ENCODE results near the gene SUCLG2.
"Not testable (repeated sequence)": the region's sequence is repeated elsewhere in the genome, so short reads cannot be mapped to it uniquely, and the experiment has no call there.

SUCLG2 gene

GRCh38 chr3:67602816-67603215, 51.6 kb downstream of the SUCLG2 start:
- no peak for DNase-seq

- no peak for DNase-seq
These were observed 52.3 kb downstream of the SUCLG2 start for GRCh38 chr3:67601919-67602608.

DNA sequence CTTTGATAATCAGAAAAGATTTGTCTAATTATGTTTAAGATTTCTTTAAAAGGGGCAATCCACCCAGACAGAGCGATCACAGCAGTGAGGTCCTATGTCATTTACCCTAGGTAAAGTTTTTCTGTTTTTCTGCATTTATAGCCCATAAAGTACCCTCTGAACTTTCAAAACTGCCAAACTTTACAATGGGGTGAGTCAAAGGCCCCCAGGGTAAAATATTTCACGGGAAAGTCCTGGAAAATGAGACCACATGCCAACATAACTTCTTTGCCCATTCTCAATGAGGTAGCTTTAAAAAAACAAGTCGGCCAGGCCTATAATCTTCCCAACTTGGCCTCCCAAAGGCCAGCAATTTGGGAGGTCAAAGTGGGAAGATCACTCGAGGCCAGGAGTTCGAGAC, 53.0 kb downstream of the SUCLG2 start:
- no peak for DNase-seq

DNA sequence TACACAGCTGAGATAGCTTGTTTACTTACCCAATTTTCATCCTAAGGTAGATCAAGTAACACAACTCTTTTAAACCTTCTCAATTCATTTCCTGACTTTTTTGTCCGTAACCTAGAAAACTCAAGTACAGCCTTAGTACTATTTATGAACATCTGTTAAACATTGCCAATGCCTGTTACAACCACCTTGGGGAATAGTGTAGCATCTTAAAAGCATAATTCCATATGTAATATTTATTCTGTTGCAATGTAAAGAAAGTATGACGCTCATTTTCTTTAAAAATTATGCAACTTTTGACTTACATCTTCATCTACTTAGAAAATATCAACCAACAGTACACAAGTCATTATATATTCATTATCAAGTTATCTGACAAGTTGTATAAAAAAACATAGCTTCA, 54.6 kb downstream of the SUCLG2 start:
- DNase-seq: no peak

GRCh38 chr3:67598814-67599556, 55.4 kb downstream of the SUCLG2 start:
- no peak for DNase-seq

- DNase-seq: no peak
These were observed 59.0 kb downstream of the SUCLG2 start for GRCh38 chr3:67595424-67595823.

DNA sequence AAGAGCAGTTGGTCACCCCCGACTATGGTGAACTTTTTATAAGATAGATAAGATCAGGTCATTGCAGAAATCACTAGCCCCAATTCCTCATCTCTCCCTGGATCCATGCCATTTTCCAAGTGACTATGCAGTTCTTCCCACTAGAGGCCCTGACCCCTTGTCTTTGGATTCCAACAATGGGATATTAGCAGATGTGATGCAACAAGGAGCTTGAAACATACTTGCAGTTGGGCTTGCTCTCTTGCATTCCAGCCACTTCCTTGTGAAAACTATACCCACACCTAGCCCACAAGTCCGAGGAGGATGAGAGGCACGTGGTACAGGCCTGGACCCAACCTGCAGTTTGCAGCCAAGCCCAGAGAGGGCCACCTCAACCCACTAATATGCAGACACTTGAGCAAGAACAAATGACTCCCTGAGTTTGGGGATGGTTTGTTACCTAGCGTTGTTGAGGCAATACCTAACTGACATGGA, 60.6 kb downstream of the SUCLG2 start:
- no peak for DNase-seq

DNA sequence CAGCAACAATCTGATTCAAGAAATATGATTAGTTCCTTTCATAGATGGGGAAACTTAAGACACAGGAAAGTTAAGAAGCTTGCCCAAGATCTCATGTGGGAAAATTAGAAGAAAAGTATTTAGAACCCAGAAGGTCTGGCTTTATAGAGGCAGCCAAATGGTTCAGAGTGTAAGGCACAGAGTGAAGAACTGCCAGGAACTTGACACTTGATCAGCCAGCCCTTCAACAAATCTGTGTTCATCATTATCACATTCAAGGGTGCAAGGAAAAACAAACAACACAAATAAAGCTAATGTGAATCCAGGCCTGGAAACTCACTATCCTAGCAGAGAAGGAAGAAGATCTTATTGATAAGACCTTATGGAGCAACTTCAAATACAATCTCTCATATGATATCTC, 62.4 kb downstream of the SUCLG2 start:
- DNase-seq: no peak

DNA sequence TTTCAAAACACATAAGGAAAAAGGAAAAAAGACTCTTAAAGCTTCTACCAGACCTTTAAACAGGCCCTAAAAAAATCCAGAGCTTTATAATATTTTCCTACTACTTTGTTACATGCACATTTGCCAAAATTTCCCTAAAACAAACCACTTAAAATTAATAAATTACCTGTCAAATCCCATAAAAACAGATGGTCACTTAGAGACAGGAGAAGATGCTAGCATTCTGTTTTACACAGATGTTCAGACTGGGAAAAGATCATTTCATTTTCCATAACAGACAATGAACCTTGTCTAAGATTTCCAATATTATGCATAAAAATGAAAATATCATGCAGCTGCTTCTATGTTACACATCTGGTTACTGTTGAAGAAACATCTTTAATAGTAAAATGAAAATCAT, 66.6 kb downstream of the SUCLG2 start:
- DNase-seq: no peak

- DNase-seq: no peak
These were observed 67.1 kb downstream of the SUCLG2 start for GRCh38 chr3:67587301-67587700.

DNA sequence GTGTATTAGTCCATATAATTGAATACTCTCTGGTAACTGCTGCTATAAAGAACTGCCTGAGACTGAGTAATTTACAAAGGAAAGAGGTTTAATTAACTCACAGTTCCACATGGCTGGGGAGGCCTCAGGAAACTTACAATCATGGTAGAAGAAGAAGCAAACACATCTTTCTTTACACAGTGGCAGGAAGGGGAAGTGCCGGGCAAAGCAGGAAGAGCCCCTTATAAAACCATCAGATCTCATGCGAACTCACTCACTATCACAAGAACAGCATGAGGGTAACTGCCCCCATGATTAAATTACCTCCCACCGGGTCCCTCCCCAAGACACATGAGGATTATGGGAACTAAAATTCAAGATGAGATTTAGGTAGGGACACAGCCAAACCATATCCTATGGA, 69.8 kb downstream of the SUCLG2 start:
- not testable (repeated sequence) for DNase-seq

DNA sequence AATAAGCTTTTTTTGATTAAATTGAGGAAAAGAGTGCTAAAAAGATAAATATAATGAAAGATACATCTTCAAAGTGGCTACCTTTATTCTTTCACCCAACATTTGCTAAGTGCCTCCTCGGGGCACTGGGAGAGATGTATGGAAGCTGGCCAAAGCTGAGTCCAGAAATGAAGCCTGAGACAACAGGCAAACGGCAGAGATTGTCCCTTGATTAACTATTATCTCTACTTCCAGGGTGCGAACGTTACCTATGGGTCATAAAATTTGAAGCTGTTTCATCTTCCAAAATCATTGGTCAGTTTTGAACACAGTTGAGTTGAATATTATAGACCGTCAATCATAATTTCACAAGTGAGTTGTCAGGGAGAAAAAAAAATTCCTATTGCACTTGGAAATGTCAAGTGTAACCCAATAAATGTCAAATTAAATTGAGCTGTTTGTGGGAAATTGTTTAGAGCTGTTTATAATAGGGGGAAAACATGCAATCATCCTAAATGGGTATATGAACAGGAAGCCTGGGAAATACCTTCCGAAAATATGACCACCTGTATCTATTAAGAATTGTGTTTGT, 73.9 kb downstream of the SUCLG2 start:
- no peak for DNase-seq

DNA sequence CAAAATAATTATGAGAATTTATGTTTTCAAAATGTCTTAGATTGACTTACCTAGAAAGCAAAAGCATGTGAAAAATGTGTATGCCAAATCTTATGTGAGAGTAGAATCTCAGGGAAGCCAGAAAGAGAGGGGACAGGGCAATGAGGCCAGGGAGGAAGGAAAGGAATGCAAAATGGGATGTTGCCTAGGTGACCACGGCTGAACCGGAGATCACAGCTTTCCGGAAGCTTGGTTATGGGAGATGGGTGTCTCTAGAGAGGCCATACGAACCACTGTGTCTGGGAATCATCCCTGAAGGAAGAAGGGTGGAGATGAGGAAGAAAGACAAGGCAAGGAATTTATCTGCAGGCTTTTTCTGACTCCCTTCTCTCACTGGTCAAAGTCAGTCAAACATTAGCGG, 76.0 kb downstream of the SUCLG2 start:
- DNase-seq: no peak

- DNase-seq: no peak
These were observed 78.0 kb downstream of the SUCLG2 start for GRCh38 chr3:67576441-67576840.

DNA sequence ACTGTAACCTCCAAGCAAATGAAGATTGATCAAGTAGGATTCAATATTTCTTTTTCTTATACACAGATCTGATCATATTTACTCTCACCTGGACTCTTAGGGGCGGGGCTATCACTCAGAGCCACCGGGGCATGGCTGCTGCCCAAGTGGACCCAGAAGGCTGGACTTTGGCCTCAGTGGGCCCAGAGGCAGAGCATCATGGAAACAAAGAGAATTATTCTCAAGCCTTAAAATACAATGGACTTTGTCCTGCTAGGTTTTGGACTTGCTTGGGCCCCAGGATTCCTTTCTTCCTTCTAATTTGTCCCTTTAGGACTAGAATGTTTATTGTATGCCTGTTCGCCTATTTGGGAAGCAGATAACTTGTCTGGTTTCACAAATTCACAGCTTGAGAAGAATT, 85.1 kb downstream of the SUCLG2 start:
- no peak for DNase-seq

DNA sequence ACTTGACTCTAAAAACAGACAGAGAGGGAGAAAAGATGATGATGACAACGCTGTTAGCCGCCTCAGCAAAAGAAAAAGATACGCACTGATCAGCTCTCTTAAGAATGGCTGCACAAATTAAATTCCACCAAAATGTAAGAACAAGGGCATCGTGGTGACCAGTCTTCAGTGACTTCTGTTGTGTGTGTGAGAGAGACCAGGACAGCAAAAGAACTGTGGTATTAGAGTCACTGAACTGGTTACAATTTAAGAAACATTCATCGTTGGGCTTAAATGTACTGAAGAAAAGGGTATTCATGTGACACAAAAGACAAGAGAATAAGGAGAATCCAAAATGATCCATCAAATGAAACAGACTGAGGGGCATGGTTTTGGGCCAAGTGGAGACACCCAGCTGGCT, 86.5 kb downstream of the SUCLG2 start:
- DNase-seq: no peak

GRCh38 chr3:67564973-67565372, 89.4 kb downstream of the SUCLG2 start:
- no peak for DNase-seq

DNA sequence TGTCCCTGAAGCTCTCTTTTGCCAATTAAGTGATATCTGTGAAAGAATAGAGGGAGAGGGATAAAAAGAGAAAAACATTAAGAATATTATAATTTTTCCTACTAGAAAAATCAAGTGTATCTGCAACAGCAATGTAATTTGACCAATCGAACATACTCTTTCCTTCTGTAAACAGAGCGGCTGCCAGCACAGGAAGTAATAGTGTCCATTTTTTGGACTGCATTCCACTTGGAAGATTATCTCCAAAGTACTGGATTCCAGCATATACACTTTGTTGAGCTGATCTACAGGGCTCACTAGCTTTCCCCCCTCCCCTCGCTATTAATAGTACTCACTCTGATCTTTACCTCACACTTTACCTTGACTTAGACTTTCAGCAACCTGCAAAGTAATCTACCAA, 90.4 kb downstream of the SUCLG2 start:
- DNase-seq: no peak

GRCh38 chr3:67561667-67562394, 92.6 kb downstream of the SUCLG2 start:
- DNase-seq: no peak

- no peak for DNase-seq
These were observed 93.1 kb downstream of the SUCLG2 start for GRCh38 chr3:67561266-67561665.

- DNase-seq: no peak
These were observed 95.3 kb downstream of the SUCLG2 start for GRCh38 chr3:67559029-67559605.

DNA sequence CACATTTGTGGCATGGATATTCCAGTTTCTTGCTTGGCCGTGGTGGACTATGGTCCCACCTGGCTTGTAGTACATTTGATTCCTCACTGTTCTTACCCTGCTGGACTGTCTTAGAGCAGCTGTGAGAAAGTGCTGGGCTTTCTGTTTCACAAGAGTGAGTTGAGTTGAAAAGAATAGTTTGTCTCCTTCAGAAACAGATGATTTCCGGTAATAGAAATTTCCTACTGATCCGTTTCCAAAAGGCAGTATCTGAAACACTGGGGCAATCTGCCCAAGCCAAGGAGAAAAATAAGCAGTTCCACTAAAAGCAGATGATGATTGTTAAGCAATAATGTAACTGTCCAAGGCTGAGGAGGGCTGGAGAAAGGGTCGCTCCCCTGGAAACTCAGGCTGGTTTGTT, 96.0 kb downstream of the SUCLG2 start:
- DNase-seq: no peak

GRCh38 chr3:67557848-67558355, 96.5 kb downstream of the SUCLG2 start:
- DNase-seq: no peak

All from kidney glomerular epithelial cell (primary cell).